HG02588 (cell line): ENCODE results near the gene TSPAN32.

Source experiments
- ATAC-seq: cut with Tn5 transposase; IDR thresholded peaks from one replicate; pipeline ENCODE4 v1.9.1; 2021; ENCODE audit warnings: mild to moderate bottlenecking, moderate library complexity; ENCODE audit not compliant: unreplicated experiment

Gene TSPAN32

GRCh38 chr11:2314136-2314524 lies 12.3 kb downstream of the TSPAN32 start:
- ATAC-seq: no peak

- no peak for ATAC-seq
These were observed 12.9 kb downstream of the TSPAN32 start for GRCh38 chr11:2314525-2315394.

GRCh38 chr11:2315395-2316168 lies 13.8 kb downstream of the TSPAN32 start:
- ATAC-seq: no peak

GRCh38 chr11:2316169-2316962 lies 14.6 kb downstream of the TSPAN32 start:
- ATAC-seq: no peak

GRCh38 chr11:2316963-2317244 lies 15.1 kb downstream of the TSPAN32 start:
- no peak for ATAC-seq

- no peak for ATAC-seq
These were observed 15.7 kb downstream of the TSPAN32 start for GRCh38 chr11:2317354-2318050.

GRCh38 chr11:2318123-2318522 lies 16.3 kb downstream of the TSPAN32 start:
- no peak for ATAC-seq

GRCh38 chr11:2318707-2319106 lies 16.9 kb downstream of the TSPAN32 start:
- no peak for ATAC-seq

GRCh38 chr11:2319791-2320472 lies 18.1 kb downstream of the TSPAN32 start:
- ATAC-seq: no peak

- no peak for ATAC-seq
These were observed 18.9 kb downstream of the TSPAN32 start for GRCh38 chr11:2320568-2321310.

- no peak for ATAC-seq
These were observed 19.5 kb downstream of the TSPAN32 start for GRCh38 chr11:2321311-2321683.

- ATAC-seq: no peak
These were observed 23.3 kb downstream of the TSPAN32 start for GRCh38 chr11:2325123-2325522.

GRCh38 chr11:2325719-2326118 lies 23.9 kb downstream of the TSPAN32 start:
- no peak for ATAC-seq

GRCh38 chr11:2327032-2327431 lies 25.2 kb downstream of the TSPAN32 start:
- ATAC-seq: no peak

- no peak for ATAC-seq
These were observed 26.2 kb downstream of the TSPAN32 start for GRCh38 chr11:2328021-2328420.

- ATAC-seq: no peak
These were observed 27.0 kb downstream of the TSPAN32 start for GRCh38 chr11:2328656-2329354.

GRCh38 chr11:2329551-2329950 lies 27.7 kb downstream of the TSPAN32 start:
- ATAC-seq: no peak

- ATAC-seq: no peak
These were observed 28.9 kb downstream of the TSPAN32 start for GRCh38 chr11:2330696-2331095.

GRCh38 chr11:2331404-2331803 lies 29.6 kb downstream of the TSPAN32 start:
- no peak for ATAC-seq
